C4-2B (cell line): ENCODE measurements around the gene CUL9.

Experiments
- H3K27ac ChIP-seq: fragments of 450-650 bp; 2 replicates; pipeline ENCODE4 v1.5.1; 2017
- ZFX ChIP-seq: fragments of 450-650 bp; IDR thresholded peaks from 2 replicates; pipeline ENCODE4 v1.6.1; 2017
- TF ChIP-seq, protein P1 (sequence below): fragments of 450-650 bp; conservative IDR thresholded peaks from 2 replicates; pipeline ENCODE4 v1.5.1; 2017; ENCODE audit warnings: mild to moderate bottlenecking

CUL9 gene

GRCh38 chr6:43200541-43200940 is 18.5 kb downstream of the CUL9 start:
- H3K27ac ChIP-seq = no peak overlapping the region

GRCh38 chr6:43202451-43202850 is 20.5 kb downstream of the CUL9 start:
- TF ChIP-seq, protein P1, sequence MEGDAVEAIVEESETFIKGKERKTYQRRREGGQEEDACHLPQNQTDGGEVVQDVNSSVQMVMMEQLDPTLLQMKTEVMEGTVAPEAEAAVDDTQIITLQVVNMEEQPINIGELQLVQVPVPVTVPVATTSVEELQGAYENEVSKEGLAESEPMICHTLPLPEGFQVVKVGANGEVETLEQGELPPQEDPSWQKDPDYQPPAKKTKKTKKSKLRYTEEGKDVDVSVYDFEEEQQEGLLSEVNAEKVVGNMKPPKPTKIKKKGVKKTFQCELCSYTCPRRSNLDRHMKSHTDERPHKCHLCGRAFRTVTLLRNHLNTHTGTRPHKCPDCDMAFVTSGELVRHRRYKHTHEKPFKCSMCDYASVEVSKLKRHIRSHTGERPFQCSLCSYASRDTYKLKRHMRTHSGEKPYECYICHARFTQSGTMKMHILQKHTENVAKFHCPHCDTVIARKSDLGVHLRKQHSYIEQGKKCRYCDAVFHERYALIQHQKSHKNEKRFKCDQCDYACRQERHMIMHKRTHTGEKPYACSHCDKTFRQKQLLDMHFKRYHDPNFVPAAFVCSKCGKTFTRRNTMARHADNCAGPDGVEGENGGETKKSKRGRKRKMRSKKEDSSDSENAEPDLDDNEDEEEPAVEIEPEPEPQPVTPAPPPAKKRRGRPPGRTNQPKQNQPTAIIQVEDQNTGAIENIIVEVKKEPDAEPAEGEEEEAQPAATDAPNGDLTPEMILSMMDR = no peak
- TF ChIP-seq ZFX = no peak
- no peak overlapping the region for H3K27ac ChIP-seq

More at GRCh38 chr6:43200541-43200940, 18.5 kb downstream of the CUL9 start:
- TF ChIP-seq, protein P1 = no peak
- TF ChIP-seq ZFX = no peak

DNA sequence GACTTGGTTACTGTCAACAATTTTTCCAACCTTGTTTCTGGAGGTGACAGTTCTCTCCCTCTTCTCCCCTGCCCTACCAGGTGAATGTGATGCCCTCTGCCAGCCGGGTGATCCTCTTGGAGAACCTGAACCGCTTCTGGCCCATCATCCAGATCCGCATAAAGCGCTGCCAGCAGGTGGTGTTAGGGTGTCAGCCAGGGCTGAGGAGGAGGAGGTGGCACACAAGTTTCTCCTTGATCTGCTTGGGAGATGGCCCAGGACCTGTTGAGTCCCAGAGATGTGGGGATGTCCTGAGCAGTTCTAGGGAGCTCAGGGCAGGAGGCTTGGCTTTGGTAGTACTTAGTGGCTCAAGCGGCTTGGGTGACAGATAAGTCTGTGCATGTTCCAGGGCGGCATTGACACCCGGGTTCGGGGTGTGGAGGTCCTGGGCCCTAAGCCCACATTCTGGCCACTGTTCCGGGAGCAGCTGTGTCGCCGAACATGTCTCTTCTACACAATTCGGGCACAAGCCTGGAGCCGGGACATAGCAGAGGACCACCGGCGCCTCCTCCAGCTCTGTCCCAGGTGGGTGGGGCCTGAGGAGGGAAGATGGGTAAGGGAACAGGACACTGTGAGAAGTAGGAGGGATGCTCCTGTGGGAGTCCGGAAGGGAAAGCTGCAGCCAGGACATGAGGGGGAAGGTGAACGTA is 21.2 kb downstream of the CUL9 start:
- TF ChIP-seq, protein P1 = no peak
- TF ChIP-seq ZFX = no peak
- H3K27ac ChIP-seq = no peak overlapping the region

DNA sequence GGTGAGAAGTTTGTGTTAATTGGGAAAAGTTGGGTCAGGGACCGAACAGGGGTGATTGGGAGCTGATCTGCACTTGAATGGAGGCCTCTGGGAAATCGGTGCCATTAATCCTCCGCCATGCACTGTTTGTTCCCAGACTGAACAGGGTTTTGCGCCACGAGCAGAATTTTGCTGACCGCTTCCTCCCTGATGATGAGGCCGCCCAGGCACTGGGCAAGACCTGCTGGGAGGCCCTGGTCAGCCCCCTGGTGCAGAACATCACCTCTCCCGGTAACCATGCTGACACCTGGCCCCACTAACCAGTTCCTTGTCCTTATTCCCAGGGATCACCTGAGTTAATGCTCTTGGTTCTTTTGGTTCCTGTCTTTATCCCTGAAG is 21.7 kb downstream of the CUL9 start:
- TF ChIP-seq, protein P1 = no peak
- no peak for TF ChIP-seq ZFX
- no peak overlapping the region for H3K27ac ChIP-seq

- no peak overlapping the region for H3K27ac ChIP-seq
- TF ChIP-seq, protein P1 = no peak
- no peak for TF ChIP-seq ZFX
Observed at GRCh38 chr6:43204271-43205105, 22.5 kb downstream of the CUL9 start.

GRCh38 chr6:43205849-43206248 is 23.9 kb downstream of the CUL9 start:
- no peak overlapping the region for H3K27ac ChIP-seq
- TF ChIP-seq, protein P1 = no peak
- no peak for TF ChIP-seq ZFX

DNA sequence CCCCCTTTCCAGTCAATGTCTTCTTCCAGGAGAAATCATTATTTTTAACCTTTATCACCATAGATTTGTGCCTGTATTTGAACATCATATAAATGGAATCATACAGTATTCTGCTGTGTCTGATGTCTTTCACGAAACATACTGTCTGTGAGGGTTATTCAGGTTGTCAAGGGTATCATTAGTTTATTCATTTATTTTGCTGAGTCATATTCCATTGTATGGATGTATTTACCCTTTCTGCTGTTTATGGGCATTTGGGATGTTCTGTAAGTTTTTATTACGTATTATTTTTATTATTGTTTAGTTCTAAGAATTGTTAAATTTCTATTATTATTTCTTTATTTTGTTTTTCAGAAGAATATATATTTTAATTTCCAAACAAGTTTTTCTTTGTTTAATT is 25.3 kb downstream of the CUL9 start:
- no peak overlapping the region for H3K27ac ChIP-seq
- TF ChIP-seq, protein P1 = no peak
- no peak for TF ChIP-seq ZFX
